Kidney (tissue), 14 donors: ENCODE data around the gene FN3KRP. TPM values are rescaled to one million over a fixed set of nuclear protein-coding genes. Genes with fewer than 3 reads are reported as not detected.

Experiments
- DNase-seq, 5 donors: peaks; one replicate each; pipeline ENCODE4 v3.0.0-alpha.2; 2013 to 2020
- FAIRE-seq: peaks from 2 replicates; lab custom pipeline; 2012; peaks lifted over from hg19 to GRCh38; lab: Jason Lieb, UNC
- H3K27ac ChIP-seq, 2 donors: one replicate each; pipeline ENCODE4 v1.7.0; 2013; ENCODE audit warnings: low read depth in 2 of 2, low read length in 2 of 2, inconsistent platforms in 1 of 2
- H3K27me3 ChIP-seq: one replicate; pipeline ENCODE4 v1.7.1; 2013; ENCODE audit warnings: low read length, inconsistent platforms; ENCODE audit not compliant: control insufficient read depth, insufficient read depth
- H3K36me3 ChIP-seq, 3 donors: one replicate each; pipeline versions ENCODE4 v1.7.0 to v1.7.1; 2013; ENCODE audit warnings: low read length in 3 of 3, control low read depth in 1 of 3, inconsistent platforms in 1 of 3; ENCODE audit not compliant: insufficient read depth in 3 of 3, control insufficient read depth in 2 of 3
- H3K4me1 ChIP-seq, 3 donors: one replicate each; pipeline versions ENCODE4 v1.7.0 to v1.7.1; 2013; ENCODE audit warnings: low read length in 3 of 3, inconsistent platforms in 1 of 3, low read depth in 1 of 3; ENCODE audit not compliant: control insufficient read depth in 2 of 3, insufficient read depth in 2 of 3
- H3K4me3 ChIP-seq, 3 donors: one replicate each; pipeline versions ENCODE4 v1.7.0 to v1.8.1; 2013; ENCODE audit warnings: low read length in 3 of 3, control low read depth in 1 of 3, inconsistent platforms in 1 of 3
- H3K9ac ChIP-seq, 3 donors: one replicate each; pipeline versions ENCODE4 v1.7.0 to v1.7.1; 2013; ENCODE audit warnings: low read length in 3 of 3, control low read depth in 1 of 3, inconsistent platforms in 1 of 3
- H3K9me3 ChIP-seq, 3 donors: one replicate each; pipeline versions ENCODE4 v1.7.0 to v1.7.1; 2013; ENCODE audit warnings: low read length in 3 of 3, control low read depth in 1 of 3, inconsistent platforms in 1 of 3; ENCODE audit not compliant: control insufficient read depth in 2 of 3, insufficient read depth in 1 of 3
- CTCF ChIP-seq: IDR thresholded peaks from 3 replicates; pipeline ENCODE4 v1.5.1; 2012; ENCODE audit warnings: mild to moderate bottlenecking, moderate library complexity, borderline replicate concordance; ENCODE audit not compliant: insufficient read depth; ENCODE audit errors: extremely low read depth
- intact Hi-C: fragments of 100-400 bp; cut with DNase I; formaldehyde crosslinking; loops from one replicate; pipeline ENCODE4 v1.11.1; 2022
- polyA plus RNA-seq: library from polyadenylated mRNA; stranded (reverse); fragments of 350-450 nt; fragmentation: Illumina TruSeq; extraction: RNeasy Lipid Tissue Mini Kit (QIAGEN cat#74804); gene quantifications from one replicate; pipeline ENCODE4 v1.2.3, GENCODE V29; 2014; ENCODE audit warnings: low read depth, low replicate concordance; ENCODE audit not compliant: insufficient read depth
- total RNA-seq: library from RNA; stranded (reverse); fragmentation: NEBNext Ultra II Directional; extraction: Animal tissue kit (Norgen Biotek cat#: 25700); gene quantifications from one replicate; pipeline ENCODE4 v1.2.1, GENCODE V29; 2021
- donor health status: control.
- donor health status: control.
- donor health status: control.
- donor health status: control.
- donor health status: control.
- donor health status: DM: yes; HTN: yes; CAD: no.
- donor health status: Normal renal cell carcinoma (clear cell type).

FN3KRP gene
- total and polyA plus RNA-seq, 2 donors from 2014 or later = 30.6 to 36.6 TPM

DNA sequence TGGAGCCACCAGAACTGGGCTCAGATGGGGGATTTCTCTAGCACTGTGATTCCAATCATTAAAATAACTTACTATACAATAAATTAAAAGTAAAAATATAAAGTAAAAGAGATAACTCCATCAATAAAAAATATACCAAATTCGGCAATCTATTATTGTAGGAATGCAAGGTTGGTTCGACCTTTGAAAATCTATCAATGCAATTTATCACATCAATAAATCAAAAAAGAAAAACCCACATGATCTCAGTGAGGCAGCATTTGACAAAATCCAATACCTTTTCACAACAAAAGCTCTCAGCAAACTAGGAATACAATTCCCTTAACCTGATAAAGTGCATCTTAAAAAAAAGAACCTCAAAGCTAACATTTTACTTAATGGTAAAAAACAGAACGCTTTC lies 35.0 kb upstream of the FN3KRP start:
- no peak overlapping the region for H3K9ac ChIP-seq
- no peaks in the 10 kb centered on the region for H3K36me3 ChIP-seq
- no peak overlapping the region for H3K4me3 ChIP-seq
- no peak overlapping the region for H3K27ac ChIP-seq
- FAIRE-seq (no peak), DNase-seq (no peak)
- H3K9me3 ChIP-seq = peaks cover 0 to 4% (median 0%) of the 10 kb centered on the region in 3 donors
- intact Hi-C loops = no loop called here
- H3K27me3 ChIP-seq = no peaks in the 10 kb centered on the region
- TF ChIP-seq CTCF = no peak
- peaks cover 0 to 13% (median 10%) of the 10 kb centered on the region in 3 donors for H3K4me1 ChIP-seq

GRCh38 chr17:82683534-82683933 lies 33.0 kb upstream of the FN3KRP start:
- H3K9ac ChIP-seq = no peak overlapping the region
- FAIRE-seq = no peak
- intact Hi-C loops = no loop called here

DNA sequence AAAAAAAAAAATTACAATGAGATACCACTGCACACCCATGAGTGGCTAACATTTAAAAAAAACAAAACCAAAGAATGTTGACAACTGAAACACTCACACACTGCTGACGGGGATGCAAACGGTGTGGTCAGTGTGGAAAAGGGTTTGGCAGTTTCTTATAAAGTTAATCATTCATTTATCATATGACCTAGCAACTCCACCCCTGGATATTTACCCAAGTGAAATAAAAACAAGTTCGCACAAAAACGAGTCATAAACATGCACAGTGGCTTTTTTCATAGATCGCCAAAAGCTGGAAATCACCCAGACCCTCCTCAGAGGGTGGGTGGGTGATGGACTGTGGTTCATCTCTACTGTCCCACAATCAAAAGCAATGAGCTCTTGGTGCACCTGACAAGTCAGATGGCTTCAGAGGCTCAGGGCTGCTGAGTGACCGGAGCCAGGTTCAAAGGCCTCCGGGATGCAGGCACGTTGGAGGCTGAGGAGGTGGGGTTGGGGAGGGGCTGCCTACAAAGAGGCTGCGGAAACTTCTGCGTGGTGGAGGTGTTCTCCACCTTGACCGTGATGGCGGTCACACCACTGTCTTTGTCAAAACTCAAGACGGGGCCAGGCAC lies 32.2 kb upstream of the FN3KRP start:
- FAIRE-seq = no peak
- Histone ChIP-seq H3K27me3 (no peaks in the 10 kb centered on the region), H3K4me3 (peak overlapping the region in 2 of 3 donors; percentile 18 to 33), H3K9me3 (peaks cover 0 to 4% (median 0%) of the 10 kb centered on the region in 3 donors), H3K4me1 (peaks cover 0 to 19% (median 17%) of the 10 kb centered on the region in 3 donors), H3K9ac (peak overlapping the region in 1 of 3 donors; percentile 52), H3K36me3 (no peaks in the 10 kb centered on the region), H3K27ac (peak overlapping the region; percentile 95 to 96)
- intact Hi-C loops = no loop called here
- no peak for TF ChIP-seq CTCF
- peak in 1 of 5 donors; percentile 36 for DNase-seq

More at GRCh38 chr17:82683534-82683933, 33.0 kb upstream of the FN3KRP start:
- H3K4me3 ChIP-seq = no peak overlapping the region
- H3K4me1 ChIP-seq = peaks cover 0 to 19% (median 14%) of the 10 kb centered on the region in 3 donors
- DNase-seq = no peak
- no peaks in the 10 kb centered on the region for H3K27me3 ChIP-seq
- H3K27ac ChIP-seq = peak overlapping the region; percentile 72 to 82
- TF ChIP-seq CTCF = no peak
- H3K36me3 ChIP-seq = no peaks in the 10 kb centered on the region
- H3K9me3 ChIP-seq = peaks cover 0 to 4% (median 0%) of the 10 kb centered on the region in 3 donors

DNA sequence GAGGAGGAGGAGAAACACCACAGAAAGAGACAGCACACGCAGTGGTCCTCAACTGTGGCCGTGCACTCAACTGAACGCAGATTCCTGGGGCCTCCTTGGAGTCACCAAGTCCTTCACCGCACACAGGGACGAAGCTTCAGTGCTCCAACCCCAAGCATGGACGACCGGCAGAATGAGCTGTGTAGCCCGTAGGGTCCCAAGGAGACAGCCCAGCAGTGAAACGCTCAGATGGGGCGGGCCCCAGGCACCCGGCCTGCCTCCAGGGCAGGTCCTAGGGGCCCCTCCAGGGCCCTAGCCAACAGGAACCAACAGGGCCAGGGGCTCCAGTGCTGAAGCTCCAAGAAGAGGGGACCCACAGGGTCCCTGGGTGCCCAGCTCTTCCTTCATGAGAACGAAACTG lies 31.2 kb upstream of the FN3KRP start:
- H3K9ac ChIP-seq = peak overlapping the region in 1 of 3 donors; percentile 34
- no peak for TF ChIP-seq CTCF
- peaks cover 0 to 19% (median 17%) of the 10 kb centered on the region in 3 donors for H3K4me1 ChIP-seq
- DNase-seq = no peak
- FAIRE-seq = no peak
- H3K27ac ChIP-seq = peak overlapping the region; percentile 83 to 95
- intact Hi-C loops = no loop called here
- H3K36me3 ChIP-seq = no peaks in the 10 kb centered on the region
- peaks cover 0 to 4% (median 0%) of the 10 kb centered on the region in 3 donors for H3K9me3 ChIP-seq
- no peak overlapping the region for H3K4me3 ChIP-seq
- no peaks in the 10 kb centered on the region for H3K27me3 ChIP-seq
